NT2/D1 (cell line): ENCODE results near the gene STX7.
"Not testable (repeated sequence)": the region's sequence is repeated elsewhere in the genome, so short reads cannot be mapped to it uniquely, and the experiment has no call there.

Experiments
- DNase-seq: peaks from one replicate; pipeline ENCODE4 v3.0.0-alpha.2; 2011; ENCODE audit warnings: low read depth, low spot score
- H3K27me3 ChIP-seq: 2 replicates; pipeline ENCODE4 v1.6.0; 2011; ENCODE audit warnings: mild to moderate bottlenecking; ENCODE audit not compliant: insufficient read length, insufficient read depth
- H3K36me3 ChIP-seq: 2 replicates; pipeline ENCODE4 v1.6.1; 2011; ENCODE audit warnings: mild to moderate bottlenecking, low read length, mixed read lengths; ENCODE audit not compliant: insufficient read depth, insufficient read length
- H3K4me1 ChIP-seq: 2 replicates; pipeline ENCODE4 v1.5.1; 2011; ENCODE audit not compliant: insufficient read depth, insufficient read length
- H3K4me3 ChIP-seq: 2 replicates; pipeline ENCODE4 v1.5.1; 2011; ENCODE audit warnings: low read depth; ENCODE audit not compliant: insufficient read length
- H3K9ac ChIP-seq: 2 replicates; pipeline ENCODE4 v1.6.0; 2011; ENCODE audit warnings: low read depth; ENCODE audit not compliant: insufficient read length
- H3K9me3 ChIP-seq: 2 replicates; pipeline ENCODE4 v1.5.1; 2011; ENCODE audit warnings: mild to moderate bottlenecking, low read length; ENCODE audit not compliant: insufficient read depth
- SUZ12 ChIP-seq: IDR thresholded peaks from 2 replicates; pipeline ENCODE4 v1.6.1; 2011; ENCODE audit not compliant: insufficient read length, insufficient read depth; ENCODE audit errors: extremely low read depth
- YY1 ChIP-seq: IDR thresholded peaks from 2 replicates; pipeline ENCODE4 v1.6.1; 2011; ENCODE audit not compliant: insufficient read length, insufficient read depth
- ZNF274 ChIP-seq: IDR thresholded peaks from 2 replicates; pipeline ENCODE4 v1.6.1; 2011; ENCODE audit warnings: mild to moderate bottlenecking, low read depth, low read length

STX7 gene

DNA sequence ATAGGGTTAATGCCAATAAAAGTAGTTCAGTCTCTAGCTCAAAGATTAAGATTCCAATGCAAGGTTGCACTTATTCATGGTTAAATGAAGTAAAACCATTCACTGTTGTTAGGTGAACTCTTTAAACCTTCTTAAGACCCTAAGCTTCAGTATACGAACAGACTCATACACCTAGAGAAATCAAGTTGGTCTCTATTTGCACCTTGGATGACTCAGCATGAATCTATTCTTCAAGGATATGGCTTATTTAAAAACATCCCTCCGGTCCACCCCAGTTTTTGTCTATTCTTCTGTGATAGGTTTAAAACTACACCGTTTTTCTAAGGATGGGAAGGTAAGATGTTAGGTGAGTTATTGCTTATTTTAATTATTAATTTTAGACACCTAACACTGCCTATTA, 24.2 kb upstream of the STX7 start:
- H3K9me3 ChIP-seq = no peaks in the 10 kb centered on the region
- TF ChIP-seq YY1 (no peak), ZNF274 (no peak), SUZ12 (no peak)
- no peaks in the 10 kb centered on the region for H3K4me1 ChIP-seq

DNA sequence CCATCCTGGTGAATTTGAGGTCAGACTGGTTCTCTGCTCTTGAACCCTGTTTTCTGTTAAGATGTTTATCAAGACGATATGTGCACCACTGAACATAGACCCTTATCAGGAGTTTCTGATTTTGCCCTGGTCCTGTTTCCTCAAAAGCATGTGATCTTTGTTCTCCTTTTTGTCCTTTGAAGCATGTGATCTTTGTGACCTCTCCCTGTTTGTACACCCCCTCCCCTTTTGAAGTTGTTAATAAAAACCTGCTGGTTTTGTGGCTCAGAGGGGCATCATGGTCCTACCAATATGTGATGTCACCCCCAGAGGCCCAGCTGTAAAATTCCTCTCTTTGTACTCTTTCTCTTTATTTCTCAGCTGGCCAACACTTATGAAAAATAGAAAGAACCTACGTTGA, 21.6 kb upstream of the STX7 start:
- not testable (repeated sequence) for H3K4me3 ChIP-seq, H3K27me3 ChIP-seq, H3K36me3 ChIP-seq, H3K9ac ChIP-seq, H3K4me1 ChIP-seq, H3K9me3 ChIP-seq, DNase-seq

More for the DNA sequence above, 24.2 kb upstream of the STX7 start:
- no peak for DNase-seq
- Histone ChIP-seq H3K4me3 (no peak overlapping the region), H3K9ac (no peak overlapping the region), H3K36me3 (no peaks in the 10 kb centered on the region), H3K27me3 (no peaks in the 10 kb centered on the region)

DNA sequence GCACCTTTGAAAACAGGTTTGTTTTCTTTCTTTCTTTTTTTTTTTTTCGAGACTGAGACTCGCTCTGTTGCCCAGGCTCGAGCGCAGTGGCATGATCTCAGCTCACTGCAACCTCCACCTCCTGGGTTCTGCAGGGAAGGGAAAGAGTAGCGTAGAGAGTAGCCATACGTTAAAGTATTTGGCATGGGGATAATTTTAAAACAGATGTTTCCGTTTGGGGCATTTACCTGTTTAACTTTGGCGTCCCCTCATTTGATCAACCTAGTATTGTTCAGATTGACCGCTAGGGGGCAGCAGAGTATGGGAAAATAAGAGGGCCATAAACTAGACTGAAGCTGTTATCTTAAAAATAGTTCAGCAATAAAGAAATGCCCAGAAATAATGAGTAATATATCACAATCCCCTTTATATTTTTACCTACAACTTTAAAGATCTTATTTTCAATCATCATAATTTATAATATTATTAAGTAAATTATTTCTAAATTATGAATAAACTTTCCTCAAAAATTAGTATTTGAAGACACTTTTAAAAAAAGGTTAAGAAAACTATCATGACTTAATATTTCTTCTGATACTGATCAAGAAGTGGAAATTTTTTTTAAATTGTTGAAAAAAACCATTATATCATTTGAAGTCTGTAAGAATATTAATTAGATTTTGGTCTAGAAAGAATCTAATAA, 17.5 kb upstream of the STX7 start:
- Histone ChIP-seq H3K4me3 (no peak overlapping the region), H3K36me3 (no peaks in the 10 kb centered on the region), H3K27me3 (no peaks in the 10 kb centered on the region), H3K9ac (peak overlapping the region; percentile 64), H3K4me1 (no peaks in the 10 kb centered on the region), H3K9me3 (no peaks in the 10 kb centered on the region)
- DNase-seq = peak; percentile 38
- TF ChIP-seq ZNF274 (no peak), SUZ12 (no peak), YY1 (no peak)

DNA sequence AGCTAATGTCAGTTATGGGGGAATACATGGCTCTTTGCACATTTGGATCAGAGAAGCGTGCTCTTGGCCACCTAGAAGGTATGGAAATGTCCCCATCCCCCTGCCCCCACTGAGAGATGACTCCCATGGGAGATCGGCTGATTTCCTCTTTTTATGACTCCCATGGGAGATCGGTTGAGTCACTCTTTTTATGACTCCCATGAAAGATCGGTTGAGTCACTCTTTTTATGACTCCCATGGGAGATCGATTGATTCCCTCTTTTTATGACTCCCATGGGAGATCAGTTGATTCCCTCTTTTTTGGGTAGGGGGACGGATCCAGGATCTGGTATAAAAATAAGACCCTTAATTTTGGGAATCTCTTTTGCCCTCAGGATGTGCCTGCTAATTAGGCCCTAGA, 14.9 kb upstream of the STX7 start:
- no peak for DNase-seq

DNA sequence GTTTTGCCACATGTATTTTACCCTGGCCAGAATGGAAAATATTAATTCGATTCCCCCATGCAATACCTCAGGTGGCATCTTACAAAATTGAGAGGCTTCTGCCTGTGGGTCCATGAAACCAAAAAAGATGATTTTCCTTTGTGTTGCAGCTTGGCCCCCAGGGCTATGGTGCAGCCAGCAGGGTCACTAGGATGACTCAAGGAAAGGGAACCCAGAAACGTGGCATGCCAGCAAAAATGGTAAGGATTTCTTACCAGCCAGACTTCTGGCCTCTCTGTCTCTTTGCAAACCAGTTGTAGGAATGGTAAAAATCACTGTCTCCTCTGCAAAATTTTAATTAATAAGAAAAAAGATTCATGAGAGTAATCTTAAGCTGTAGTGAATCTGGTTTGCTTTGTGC, 13.5 kb upstream of the STX7 start:
- H3K9me3 ChIP-seq = no peaks in the 10 kb centered on the region
- no peak for TF ChIP-seq SUZ12
- TF ChIP-seq ZNF274 = no peak
- TF ChIP-seq YY1 = no peak
- H3K27me3 ChIP-seq = no peaks in the 10 kb centered on the region
- no peak overlapping the region for H3K9ac ChIP-seq
- H3K4me1 ChIP-seq = no peaks in the 10 kb centered on the region
- DNase-seq = no peak
- H3K36me3 ChIP-seq = no peaks in the 10 kb centered on the region
- no peak overlapping the region for H3K4me3 ChIP-seq

More for the DNA sequence above, 14.9 kb upstream of the STX7 start:
- H3K9ac ChIP-seq = no peak overlapping the region
- H3K4me1 ChIP-seq = no peaks in the 10 kb centered on the region
- no peak for TF ChIP-seq ZNF274
- no peak for TF ChIP-seq YY1
- no peak for TF ChIP-seq SUZ12
- H3K36me3 ChIP-seq = no peaks in the 10 kb centered on the region
- H3K27me3 ChIP-seq = no peaks in the 10 kb centered on the region
- H3K4me3 ChIP-seq = no peak overlapping the region
- no peaks in the 10 kb centered on the region for H3K9me3 ChIP-seq

DNA sequence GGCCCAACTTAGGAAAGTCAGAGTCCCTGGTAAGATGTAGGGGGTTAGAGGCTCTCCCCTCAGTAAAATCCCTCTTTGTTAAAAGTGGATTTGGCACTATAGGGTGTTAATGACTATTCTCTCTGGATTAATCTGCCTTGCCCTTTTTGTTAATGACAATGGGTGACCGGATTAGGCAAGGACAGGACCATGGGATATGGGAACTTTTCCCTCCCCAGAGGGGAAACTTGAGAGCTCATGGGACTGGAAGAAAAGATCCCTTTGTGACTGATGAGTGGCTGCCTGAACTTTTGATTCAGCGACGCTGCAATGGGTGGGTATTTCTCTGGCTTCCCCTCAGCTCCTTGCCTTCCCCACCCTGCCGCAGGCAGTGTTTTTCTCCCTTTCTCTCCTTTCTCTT, 12.9 kb upstream of the STX7 start:
- H3K4me1 ChIP-seq = no peaks in the 10 kb centered on the region
- H3K4me3 ChIP-seq = no peak overlapping the region
- H3K27me3 ChIP-seq = no peaks in the 10 kb centered on the region
- no peak for DNase-seq
- H3K9me3 ChIP-seq = no peaks in the 10 kb centered on the region
- H3K36me3 ChIP-seq = no peaks in the 10 kb centered on the region
- H3K9ac ChIP-seq = no peak overlapping the region
- TF ChIP-seq SUZ12 (no peak), YY1 (no peak), ZNF274 (no peak)

DNA sequence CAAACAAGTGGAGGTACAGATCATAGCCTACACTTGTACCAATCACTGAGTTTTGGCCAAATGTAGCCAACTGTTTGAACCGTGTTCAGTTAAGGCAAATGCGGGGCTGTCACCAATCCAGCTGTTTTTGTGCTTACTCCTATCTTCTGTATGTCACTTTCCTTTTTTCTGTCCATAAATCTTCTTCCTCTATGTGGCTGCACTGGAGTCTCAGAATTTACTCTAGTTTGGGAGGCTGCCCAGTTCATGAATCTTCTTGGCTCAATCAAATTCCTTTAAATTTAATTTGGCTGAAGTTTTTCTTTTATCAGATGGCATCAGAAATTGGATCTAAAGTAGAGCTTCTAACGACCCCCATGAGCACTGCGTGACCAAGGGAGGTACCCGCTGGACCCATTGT, 11.7 kb upstream of the STX7 start:
- no peaks in the 10 kb centered on the region for H3K4me1 ChIP-seq
- no peak overlapping the region for H3K4me3 ChIP-seq
- no peaks in the 10 kb centered on the region for H3K9me3 ChIP-seq
- no peaks in the 10 kb centered on the region for H3K36me3 ChIP-seq
- no peak for DNase-seq
- no peak overlapping the region for H3K9ac ChIP-seq
- no peaks in the 10 kb centered on the region for H3K27me3 ChIP-seq
- TF ChIP-seq YY1 (no peak), SUZ12 (no peak), ZNF274 (no peak)

DNA sequence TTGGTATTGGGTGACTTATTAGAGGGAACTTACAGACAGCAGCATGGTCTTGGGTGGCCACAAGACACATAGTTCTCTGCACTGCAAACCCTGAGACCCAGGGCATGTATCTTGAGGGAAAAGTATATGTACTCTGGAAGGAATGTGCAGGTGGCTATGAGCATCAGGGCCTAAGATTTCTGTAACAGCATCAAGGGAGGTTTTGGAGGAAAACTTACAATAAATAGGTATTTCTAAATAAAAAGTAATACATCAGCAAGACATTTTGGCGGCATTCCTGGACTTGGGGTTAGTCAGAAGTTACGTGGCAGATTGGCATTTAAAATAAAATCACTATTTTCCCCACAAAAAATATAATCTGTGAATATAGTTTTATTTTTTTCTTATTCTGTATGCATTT, 8.0 kb upstream of the STX7 start:
- Histone ChIP-seq H3K27me3 (no peaks in the 10 kb centered on the region), H3K4me1 (no peaks in the 10 kb centered on the region), H3K9me3 (no peaks in the 10 kb centered on the region), H3K9ac (no peak overlapping the region), H3K4me3 (no peak overlapping the region), H3K36me3 (no peaks in the 10 kb centered on the region)
- TF ChIP-seq ZNF274 (no peak), SUZ12 (no peak), YY1 (no peak)
- DNase-seq = no peak
